H1 (cell line): Measurements from ENCODE around the gene IFT122. TPM values are rescaled to one million over a fixed set of nuclear protein-coding genes. Genes with fewer than 3 reads are reported as not detected.

Experiments
- BCL11A ChIP-seq, 2 experiments: IDR thresholded peaks; one replicate each; pipeline ENCODE4 v1.6.1; 2011; ENCODE audit warnings: low read depth in 2 of 2, low read length in 2 of 2, mild to moderate bottlenecking in 2 of 2
- KDM4A ChIP-seq: IDR thresholded peaks from one replicate; pipeline ENCODE4 v1.7.1; 2012; ENCODE audit warnings: low read depth, mild to moderate bottlenecking, moderate library complexity, low read length, inconsistent platforms; ENCODE audit not compliant: severe bottlenecking
- POLR2AphosphoS5 ChIP-seq: IDR thresholded peaks from 2 replicates; pipeline ENCODE4 v1.6.1; 2011; ENCODE audit warnings: low read depth, low read length
- SAP30 ChIP-seq: fragments of 300-600 bp; sonication (generic); IDR thresholded peaks from 2 replicates; pipeline ENCODE4 v1.7.1; 2012; ENCODE audit warnings: low read length, moderate library complexity, mild to moderate bottlenecking, inconsistent platforms; ENCODE audit not compliant: insufficient read depth, insufficient replicate concordance
- SIN3A ChIP-seq, 2 experiments: IDR thresholded peaks in 1 of 2; conservative IDR thresholded peaks in 1 of 2; 2 replicates each; pipeline ENCODE4 v1.6.1; 2011 to 2012; ENCODE audit warnings: low read length in 2 of 2, improper control_type of control experiment in 1 of 2, low read depth in 1 of 2, mild to moderate bottlenecking in 1 of 2
- SP1 ChIP-seq: IDR thresholded peaks from 2 replicates; pipeline ENCODE4 v1.6.1; 2011; ENCODE audit warnings: low read depth, low read length
- TAF1 ChIP-seq: IDR thresholded peaks from 2 replicates; pipeline ENCODE4 v1.6.1; 2011; ENCODE audit warnings: mild to moderate bottlenecking, low read depth, low read length
- polyA plus RNA-seq, 7 experiments: library from polyadenylated mRNA; depleted of rRNA in 3 of 7; stranded (reverse) in 5 of 7; unstranded in 2 of 7; fragments of >200 nt in 5 of 7; fragments of 200-250 nt in 2 of 7; gene quantifications; 1 replicate in 5 of 7; 2 replicates in 1 of 7; 4 replicates in 1 of 7; pipeline versions ENCODE4 v1.2.1 to v1.2.3, GENCODE V29; 2011 to 2013; ENCODE audit warnings: missing spikeins in 2 of 7, mixed read lengths in 2 of 7
- total RNA-seq: library from RNA; stranded (reverse); fragmentation: NEBNext Ultra II Directional; extraction: Animal tissue kit (Norgen Biotek cat#: 25700); gene quantifications from 2 replicates; pipeline ENCODE4 v1.2.1, GENCODE V29; 2021
- TF ChIP-seq, protein P1 (sequence below): IDR thresholded peaks from 2 replicates; pipeline ENCODE4 v1.6.1; 2011; ENCODE audit warnings: low read length, improper control_type of control experiment
- TF ChIP-seq, protein P2 (sequence below): IDR thresholded peaks from 2 replicates; pipeline ENCODE4 v1.6.1; 2012; ENCODE audit warnings: inconsistent platforms
- TF ChIP-seq, protein P3 (sequence below): IDR thresholded peaks from 2 replicates; pipeline ENCODE4 v1.6.1; 2011; ENCODE audit warnings: low read depth, mild to moderate bottlenecking, low read length; ENCODE audit not compliant: insufficient read depth

Gene IFT122
- total and polyA plus RNA-seq, 2 of the 8 experiments (the other 6 are each of a cell fraction or from before 2014, with no cell fraction given) = 23.7 to 25.1 TPM

DNA sequence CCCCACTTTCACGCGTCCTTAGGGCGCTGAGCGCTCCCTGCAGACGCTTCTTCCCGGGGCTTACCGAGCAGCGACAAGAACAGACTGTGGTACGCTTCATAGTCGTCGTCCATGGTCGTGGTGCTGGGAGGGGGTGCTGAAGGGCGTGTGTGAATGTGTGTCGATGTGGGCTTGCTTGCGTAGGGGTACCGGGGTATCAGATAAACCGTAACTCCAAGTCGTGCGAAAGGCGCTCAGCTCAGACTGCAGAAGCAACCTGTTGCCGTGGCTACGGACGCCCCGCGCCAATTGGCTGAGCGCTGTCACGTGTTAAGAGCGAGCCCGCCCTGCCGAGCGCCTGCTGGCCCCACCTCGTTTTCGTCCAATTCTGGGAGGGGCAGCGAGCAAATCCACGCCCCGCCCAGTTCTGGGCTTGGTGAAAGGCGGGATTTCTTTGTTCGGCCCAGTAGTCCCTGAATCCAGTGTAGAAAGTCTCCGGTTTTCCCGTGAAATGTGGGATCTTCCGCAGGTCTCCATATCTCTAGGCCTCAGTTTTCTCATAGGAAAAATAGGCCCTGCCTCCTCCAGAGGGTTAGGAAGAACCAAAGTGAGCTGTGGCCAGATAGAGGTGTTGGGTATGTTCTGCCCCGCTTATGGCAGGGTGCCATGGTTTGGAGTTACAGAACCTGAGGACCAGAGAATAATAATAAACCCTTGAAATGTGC, 11.5 kb upstream of the IFT122 start, which contains the start of gene EFCAB12 (continued):
- TF ChIP-seq, protein P1, sequence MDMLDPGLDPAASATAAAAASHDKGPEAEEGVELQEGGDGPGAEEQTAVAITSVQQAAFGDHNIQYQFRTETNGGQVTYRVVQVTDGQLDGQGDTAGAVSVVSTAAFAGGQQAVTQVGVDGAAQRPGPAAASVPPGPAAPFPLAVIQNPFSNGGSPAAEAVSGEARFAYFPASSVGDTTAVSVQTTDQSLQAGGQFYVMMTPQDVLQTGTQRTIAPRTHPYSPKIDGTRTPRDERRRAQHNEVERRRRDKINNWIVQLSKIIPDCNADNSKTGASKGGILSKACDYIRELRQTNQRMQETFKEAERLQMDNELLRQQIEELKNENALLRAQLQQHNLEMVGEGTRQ = peak; percentile 90
- TF ChIP-seq POLR2AphosphoS5 = peak; percentile 60; the same call in 1 of the 2 replicates
- TF ChIP-seq SP1 = peak; percentile 81
- TF ChIP-seq BCL11A (IDR thresholded peaks at IDR 0.05; ENCODE audit: low read depth in 2 of 2, low read length in 2 of 2) = no peak
- peak; percentile 66; the same call in 1 of the 2 replicates for TF ChIP-seq TAF1
- TF ChIP-seq SAP30 = peak; percentile 90
- TF ChIP-seq, protein P2, sequence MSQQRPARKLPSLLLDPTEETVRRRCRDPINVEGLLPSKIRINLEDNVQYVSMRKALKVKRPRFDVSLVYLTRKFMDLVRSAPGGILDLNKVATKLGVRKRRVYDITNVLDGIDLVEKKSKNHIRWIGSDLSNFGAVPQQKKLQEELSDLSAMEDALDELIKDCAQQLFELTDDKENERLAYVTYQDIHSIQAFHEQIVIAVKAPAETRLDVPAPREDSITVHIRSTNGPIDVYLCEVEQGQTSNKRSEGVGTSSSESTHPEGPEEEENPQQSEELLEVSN = peak; percentile 64
- TF ChIP-seq, protein P3, sequence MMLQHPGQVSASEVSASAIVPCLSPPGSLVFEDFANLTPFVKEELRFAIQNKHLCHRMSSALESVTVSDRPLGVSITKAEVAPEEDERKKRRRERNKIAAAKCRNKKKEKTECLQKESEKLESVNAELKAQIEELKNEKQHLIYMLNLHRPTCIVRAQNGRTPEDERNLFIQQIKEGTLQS = peak; percentile 64
- peak; percentile 67 for TF ChIP-seq KDM4A
- peak; percentile 93 to 94 for TF ChIP-seq SIN3A (conservative IDR thresholded peaks at IDR 0.05 in 1 of 2, IDR thresholded peaks at IDR 0.05 in 1 of 2; ENCODE audit: low read depth in 1 of 2, low read length in 2 of 2)
